Head of caudate nucleus (tissue), 42 donors: ENCODE results near the gene ZG16B.
A peak's percentile ranks its signal among the peaks of the same experiment; 100 is the strongest.

Experiments used
- DNase-seq, 42 donors: peaks; one replicate each; pipeline versions ENCODE4 v3.0.0 to v3.0.0-alpha.2; 2020 to 2021; ENCODE audit warnings: mixed read lengths in 7 of 42
- intact Hi-C: fragments of 100-400 bp; cut with DNase I; formaldehyde crosslinking; loops from one replicate; pipeline ENCODE4 v1.15.0; 2022

Gene ZG16B

DNA sequence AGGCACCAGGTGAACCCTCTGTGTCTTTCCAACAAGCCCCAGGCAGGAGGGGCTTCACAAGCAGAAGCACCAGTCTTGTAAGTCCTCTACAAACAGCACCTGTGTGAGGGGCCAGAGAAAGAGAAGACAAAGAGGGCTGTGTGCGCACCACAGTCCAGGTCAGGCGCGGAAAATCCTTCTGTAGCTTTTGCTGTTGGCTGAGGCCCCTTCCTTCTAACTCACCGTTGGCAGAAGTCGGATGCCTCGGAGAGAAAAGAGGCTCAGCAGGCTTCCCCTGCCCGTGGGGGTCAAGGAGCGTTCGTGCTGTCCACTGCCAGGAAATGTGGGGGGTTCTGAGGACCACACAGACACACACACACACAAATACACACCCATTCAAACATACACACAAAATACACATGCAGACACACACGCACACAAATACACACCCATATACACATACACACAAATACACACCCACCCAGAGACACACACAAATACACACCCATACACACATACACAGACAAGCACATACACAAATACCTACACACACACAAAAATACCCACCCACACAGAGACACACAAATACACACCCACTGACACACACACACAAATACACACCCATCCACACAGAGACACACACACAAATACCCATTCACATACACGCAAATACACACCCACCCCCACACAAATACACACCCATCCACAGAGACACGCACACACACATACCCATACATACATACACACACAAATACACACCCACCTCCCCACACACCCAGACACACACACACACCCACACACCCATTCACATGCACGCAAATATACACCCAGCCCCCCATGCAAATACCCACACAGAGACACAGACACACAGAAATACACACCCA, 6.8 kb downstream of the ZG16B start:
- DNase-seq = no peak
- intact Hi-C loops = no loop called here

DNA sequence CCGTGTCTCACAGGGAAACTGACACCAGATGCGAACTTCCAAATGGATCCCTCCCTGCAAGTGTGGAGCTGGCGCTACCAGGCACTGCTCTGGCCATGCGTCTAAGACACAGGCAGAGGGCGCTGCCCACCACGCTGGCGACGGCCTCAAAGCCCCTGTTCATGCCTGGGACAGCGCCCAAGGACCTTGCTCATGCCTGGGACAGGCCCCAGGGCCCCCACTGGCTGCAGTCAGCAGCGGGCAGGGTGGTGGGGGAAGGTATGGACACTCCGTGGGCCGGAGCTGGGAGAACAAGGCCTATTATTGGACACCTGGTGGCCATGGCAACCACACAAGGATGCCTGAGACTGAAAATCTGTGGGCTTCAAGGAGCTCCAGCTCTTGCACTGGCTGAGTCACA, 8.8 kb downstream of the ZG16B start:
- intact Hi-C loops = no loop called here

DNA sequence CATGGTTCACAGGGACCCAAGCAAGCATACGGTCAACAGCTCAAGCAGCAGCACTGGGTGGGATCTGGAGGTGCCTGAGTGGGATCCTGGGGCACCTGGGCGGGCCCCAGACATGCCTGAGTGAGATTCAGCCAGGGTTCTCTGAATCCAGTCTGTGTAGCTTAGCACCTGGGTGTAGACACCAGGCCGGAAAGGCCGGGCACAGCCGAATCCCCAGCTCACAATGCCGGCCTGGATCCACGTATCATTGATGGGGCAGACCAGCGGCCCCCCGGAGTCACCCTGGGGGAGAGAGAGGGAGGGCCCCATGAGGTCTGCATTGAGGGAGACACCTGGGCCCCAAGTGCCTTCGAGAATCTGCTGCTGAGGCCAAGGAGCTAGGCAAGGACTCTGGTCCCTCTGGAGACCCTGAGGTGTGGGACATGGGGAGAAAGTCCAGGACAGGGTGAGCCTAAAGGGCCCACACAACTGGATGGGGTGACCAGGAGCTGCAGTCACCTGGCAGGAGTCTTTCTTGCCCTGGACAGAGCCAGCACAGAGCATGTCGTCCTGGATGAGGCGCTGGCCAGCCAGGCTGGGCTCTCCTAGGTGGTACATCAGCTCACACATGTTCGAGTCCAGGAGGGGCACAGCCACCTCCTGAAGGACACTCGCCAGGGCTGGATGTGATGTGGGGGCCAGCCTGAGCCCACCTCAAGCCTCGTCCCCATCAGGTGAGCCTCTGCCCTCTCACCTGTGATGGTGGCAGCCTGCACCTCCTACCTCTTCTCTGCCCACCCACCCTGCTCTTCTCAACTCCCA, 9.7 kb downstream of the ZG16B start:
- intact Hi-C loops = no loop called here
- DNase-seq = no peak

More for the DNA sequence above, 8.8 kb downstream of the ZG16B start:
- peak; percentile 39 to 87 (median 70) for DNase-seq

DNA sequence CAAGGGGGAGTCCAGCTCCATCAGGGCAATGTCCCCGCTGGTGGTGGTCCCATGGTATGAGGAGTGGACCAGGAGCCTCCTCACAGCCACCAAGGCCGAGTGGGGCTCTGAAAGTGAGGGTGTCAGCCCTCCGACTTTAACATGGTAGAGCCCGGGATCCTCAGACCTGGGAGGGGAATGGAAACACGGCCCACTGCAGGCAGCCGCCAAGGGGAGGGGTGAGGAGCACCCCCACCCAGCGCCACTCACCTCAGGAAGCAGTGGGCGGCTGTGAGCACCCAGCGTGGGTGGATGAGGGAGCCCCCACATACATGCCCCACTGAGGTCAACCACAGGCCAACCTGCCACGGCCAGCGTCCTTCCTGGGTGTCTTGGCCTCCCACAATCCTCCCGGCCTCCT, 10.8 kb downstream of the ZG16B start:
- DNase-seq = no peak
- intact Hi-C loops = no loop called here

DNA sequence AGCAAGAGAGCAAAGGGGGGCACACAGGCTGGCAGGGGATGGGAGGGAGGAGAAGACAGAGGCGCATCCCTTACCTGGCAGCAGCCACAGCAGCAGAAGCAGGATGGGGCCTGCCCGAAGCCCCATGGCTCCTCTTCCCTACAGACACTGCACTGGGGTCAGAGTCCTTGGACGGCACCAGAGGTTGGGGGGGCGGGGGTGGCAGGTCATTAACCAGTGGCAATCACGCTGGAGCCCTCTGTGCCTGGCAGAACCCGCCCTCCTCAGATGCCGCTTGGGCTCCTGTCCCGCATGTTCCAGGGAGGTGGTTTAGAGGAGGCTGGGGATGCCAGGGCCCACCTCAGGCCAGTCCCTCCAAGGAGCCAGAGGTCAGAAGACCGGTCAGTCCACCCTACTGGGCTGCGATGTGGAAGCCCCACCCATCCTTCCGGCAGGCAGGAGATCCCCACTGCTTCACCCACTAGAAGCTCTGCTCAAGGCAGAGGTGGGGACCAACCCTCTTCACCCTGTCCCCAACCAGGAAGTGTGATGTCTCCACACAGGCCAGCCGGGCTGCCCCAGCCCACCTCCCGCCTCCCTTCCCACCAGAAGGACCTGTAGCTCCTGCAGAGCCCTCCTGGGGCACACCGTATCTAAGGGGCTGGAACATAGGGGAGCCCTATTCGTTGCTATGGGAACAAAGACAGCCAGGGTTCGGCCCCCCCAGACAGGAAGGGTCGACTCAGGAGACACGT, 11.7 kb downstream of the ZG16B start:
- no peak for DNase-seq
- intact Hi-C loops = no loop called here

DNA sequence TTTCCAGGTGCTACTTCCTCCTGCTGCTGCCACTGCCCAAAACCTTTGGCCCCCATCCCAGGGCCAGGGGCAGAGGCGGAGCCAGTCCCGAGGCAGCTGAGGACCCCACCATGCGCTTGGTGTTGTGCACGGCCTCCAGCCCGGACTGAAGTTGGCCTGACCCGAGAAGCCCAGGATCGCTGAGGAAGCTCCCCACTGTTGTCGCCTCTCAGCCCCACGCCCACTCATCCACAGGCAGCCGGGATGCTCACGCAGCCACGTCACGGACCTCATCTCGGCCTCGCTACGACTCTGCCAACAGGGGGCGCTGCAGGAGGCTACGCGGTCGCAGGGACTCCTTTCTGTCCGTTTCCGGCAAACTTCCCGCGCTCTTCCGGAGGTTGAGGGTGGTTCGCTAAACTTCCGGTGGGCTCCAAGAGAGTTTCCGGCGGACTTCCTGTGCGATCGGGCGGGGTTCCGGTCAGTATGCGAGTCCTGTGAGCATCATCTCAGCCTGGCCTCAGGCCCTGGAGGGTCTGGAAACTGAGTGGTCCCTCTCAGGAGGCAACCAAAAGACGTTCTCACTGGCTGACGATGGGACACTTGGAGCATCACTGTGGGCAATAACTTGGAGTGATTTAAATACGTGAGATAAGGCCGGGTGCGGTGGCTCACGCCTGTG, 12.4 kb downstream of the ZG16B start:
- intact Hi-C loops = no loop called here
- DNase-seq = peak in 36 of 42 donors; percentile 4 to 70 (median 32)

DNA sequence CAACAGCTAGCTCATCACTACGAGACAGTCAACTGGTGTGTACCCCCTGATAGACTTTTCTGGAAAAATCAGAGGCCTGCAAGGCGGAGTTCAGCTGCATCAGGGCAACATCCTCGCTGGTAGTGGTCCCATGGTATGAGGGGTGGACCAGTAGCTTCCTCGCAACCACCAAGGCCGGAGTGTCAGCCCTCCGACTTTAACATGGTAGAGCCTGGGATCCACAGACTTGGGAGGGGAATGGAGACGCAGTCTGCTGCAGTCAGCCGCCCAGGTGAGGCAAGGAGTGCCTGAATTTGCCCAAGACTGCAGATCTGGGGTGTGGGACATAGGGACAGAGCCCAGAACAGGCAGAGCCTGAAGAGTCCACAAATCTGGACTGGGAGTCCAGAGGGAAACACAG, 13.4 kb downstream of the ZG16B start:
- no peak for DNase-seq

DNA sequence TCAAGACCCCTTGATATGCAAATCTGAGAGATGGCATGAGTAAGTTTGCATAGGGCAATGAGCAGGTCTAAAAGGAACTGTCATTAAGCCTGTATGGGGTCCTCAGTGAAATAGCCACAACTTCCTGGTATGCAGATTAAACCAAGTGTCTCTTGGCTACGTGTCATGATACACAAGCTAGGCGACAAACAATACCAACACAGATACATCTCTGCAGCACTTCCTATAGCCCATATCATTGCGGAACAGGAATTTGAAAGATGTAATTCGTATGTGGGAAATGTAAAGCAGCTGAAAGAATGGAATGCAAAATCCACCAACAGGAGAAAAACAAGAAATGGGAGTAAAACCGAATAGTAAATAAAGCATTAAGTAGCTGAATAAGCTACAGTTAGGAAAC, 15.0 kb downstream of the ZG16B start:
- no peak for DNase-seq

More for the DNA sequence above, 13.4 kb downstream of the ZG16B start:
- intact Hi-C loops = no loop called here

DNA sequence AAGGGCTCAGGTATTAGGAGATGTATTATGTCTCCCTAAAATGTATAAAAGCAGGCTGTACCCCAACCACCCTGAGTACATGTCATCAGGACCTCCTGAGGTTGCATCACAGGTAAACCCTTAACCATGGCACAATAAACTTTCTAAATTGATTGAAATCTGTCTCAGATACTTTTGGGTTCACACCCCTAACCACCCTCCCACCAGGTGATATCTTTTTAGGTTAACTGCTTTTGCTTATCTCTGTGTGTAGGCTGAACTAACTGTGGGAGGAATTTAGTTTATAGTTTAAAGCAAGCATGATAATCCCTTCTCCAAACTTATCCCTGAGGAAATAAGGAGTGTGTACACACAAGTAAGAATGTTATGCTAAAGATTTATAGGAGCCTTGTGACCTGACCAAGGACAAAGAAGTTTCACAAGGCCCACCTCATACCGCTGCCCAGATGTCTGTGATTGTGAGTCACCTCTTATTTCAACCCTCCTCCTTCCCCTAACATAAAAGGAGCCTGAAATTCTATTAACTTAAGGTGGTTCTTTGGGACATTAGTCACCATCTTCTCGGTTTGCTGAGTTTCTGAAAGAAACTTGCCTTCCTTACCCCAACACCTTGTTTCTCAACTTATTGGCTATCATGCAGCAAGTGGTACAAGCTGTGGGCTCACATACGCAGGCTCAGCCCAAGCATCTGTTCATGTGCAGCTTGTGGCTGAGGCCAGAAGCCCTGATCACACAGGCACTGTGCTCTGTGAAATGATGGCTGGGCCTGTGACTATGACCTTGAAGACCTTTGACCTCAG, 16.6 kb downstream of the ZG16B start:
- intact Hi-C loops = no loop called here
- DNase-seq = no peak

More for the DNA sequence above, 15.0 kb downstream of the ZG16B start:
- intact Hi-C loops = no loop called here

DNA sequence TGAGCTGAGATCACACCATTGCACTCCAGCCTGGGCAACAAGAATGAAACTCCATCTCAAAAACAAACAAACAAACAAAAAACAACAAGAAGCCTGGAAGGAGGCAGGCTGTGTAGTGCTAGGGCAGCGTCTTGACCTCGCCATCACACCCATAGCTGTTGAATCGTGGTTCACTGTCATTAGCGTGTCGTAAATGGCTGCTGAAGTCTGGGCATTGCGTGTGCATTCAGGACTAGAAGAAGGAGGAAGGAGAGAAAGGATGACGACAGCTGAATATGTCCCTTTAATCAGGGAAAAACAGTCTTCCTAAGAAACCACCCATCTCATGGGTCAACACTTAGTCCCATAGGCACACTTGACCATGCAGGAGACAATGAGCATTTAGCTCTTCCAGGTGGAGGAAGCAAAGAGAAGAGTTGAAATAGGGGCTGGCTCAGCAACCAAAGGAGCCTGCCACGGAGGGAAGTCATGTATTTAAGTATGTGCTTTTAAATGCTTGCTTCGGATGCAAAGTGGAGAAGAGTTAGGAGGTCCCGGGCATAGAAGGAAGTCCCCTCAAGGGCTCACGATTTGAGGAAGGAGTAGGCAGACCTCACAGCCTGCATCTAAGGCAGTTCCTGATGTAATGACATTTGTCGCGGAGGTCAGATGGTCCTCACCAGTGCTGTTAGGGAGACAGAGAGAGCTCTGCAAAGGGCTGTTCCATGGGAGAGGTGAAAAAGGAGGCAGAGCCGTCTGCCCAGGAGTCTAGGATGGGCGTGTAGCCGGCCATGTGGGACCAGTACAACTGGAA, 19.0 kb downstream of the ZG16B start:
- intact Hi-C loops = no loop called here
- no peak for DNase-seq

DNA sequence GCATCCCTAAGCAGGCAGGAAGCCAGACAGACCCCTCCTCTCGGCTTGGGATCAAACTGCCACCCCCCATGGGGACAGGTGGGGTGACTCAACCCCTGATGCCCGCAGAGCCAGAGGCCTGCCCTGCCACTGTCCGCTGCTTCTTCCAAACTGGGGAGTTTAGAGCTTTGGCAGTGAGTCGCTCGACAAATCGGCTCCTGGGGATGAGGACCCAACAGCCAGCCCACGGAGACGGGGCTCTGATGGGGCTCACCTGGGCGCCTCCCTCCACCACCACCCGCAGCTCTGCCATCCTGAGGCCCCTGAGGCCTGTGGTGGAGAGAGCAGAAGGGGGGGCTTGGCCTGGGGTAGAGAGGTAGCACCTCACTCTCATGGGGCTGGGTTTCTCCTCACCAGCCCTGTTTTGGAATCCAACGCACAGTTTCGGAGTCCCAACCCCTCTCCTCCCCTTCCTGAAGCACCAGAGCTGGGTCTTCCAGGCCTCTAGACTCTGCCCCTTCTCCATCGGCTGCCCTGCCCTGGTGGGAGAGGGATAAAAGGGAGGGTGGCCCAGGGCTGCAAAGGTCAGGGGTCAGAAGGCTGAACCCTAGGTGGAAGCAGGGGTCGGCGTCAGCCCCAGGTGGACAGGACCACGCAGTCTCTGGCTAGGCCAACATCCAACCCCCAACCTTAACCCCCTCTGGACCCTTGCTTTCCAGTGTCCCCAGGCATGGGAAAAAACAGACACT, 22.1 kb downstream of the ZG16B start:
- intact Hi-C loops = no loop called here
- DNase-seq = no peak

DNA sequence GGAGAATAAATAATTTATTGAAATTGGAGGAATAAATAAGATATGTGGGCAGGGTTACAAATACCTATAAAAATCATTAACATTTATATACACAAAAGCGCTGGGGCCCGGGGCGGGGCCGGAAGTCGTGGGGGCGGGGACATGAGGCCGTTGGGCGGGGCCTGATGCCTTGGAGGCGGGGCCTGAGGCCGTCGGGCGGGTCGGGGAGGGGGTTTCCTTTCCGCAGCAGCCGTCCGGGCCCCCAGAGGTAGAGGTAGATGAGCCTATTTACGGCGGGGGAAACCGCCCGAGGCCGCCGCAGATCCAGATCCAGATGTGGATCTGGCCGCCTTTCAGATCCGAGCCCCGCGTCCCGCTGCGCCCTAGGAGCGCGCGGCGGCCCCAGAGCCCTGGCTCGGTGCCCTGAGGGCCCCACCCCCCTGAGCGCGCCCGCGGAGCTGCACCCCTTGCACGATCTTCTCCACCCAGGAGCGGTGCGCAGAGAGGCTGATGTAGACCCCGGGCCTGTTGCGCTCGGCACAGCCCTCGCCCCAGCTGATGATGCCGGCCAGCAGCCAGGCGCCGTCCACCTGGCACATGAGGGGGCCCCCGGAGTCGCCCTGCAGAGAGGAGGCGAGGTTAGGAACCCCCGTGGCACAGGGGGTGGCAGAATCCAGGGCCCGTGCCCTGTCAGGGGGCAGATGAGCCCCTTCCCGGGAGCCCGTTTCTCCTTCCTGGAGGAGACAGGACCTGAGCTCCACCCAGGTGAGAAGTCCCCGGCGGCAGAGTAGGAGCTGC, 22.8 kb downstream of the ZG16B start:
- intact Hi-C loops = no loop called here
- DNase-seq = no peak

DNA sequence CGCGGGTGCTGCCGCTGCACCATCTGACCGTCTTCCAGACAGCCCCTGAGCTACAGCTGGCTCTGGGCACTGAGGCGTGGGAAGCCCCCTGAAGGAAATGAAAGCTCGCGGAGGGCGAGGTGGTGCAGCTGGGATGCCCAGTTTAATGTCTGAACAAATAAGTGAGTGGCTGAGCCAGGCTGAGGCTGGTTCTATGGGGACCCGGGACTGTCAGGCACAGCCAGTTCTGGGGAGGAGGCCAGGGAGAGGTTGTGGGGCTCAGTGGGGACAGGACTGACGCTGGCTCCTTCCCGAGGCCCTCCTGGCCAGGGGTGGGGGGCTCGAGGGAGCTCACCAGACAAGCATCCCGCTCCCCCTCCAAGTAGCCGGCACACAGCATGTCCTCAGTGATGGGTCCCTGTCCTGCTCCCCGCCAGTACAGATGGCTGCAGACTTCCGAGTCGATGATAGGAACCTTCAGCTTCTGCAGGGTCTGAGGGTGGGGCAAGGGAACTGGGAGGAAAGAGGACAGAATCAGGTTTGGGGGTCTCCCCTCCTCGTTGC, 23.5 kb downstream of the ZG16B start:
- no peak for DNase-seq
- intact Hi-C loops = no loop called here

DNA sequence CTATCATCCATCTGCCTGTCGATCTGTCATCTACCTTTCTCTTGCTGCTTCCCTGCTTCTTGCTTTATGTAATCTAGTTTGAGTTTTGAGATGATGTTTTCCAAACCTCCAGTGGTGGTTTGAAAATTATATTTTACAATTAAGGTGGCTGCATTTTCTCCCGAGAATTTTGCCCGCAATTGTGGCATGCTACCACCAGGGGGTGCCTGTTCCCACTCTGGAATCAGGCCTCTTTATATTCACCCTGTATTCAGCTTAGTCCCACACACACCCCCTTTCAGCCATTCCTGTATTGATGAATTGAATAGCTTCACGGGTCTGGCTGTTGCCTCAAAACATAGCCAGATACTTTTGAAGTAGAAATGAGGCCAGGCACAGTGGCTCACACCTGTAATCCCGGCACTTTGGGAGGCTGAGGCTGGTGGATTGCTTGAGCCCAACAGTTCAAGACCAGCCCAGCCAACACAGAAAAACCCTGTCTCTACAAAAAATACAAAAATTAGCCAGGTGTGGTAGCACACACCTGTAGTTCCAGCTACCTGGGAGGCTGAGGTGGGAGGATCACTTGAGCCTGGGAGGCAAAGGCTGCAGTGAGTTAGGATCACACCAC, 24.7 kb downstream of the ZG16B start:
- intact Hi-C loops = no loop called here
- no peak for DNase-seq

DNA sequence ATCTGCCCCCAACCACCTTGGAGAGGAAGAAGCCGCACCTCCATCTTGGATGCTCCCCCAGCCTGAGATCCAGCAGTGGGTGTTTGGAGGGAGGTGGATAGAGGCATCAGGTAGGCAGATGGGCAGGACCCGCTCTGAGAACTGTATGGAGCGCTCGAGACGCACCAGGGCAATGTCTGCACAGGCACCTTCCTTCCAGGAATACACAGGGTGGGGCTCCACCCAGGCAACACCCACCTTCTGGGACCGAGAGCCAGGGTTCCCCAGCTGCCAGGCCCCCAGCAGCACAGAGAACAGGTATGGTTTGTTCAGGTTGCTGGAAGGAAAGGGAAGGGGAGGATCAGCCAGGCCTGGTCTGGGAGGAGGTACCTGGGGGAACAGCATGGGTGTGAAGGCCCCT, 25.4 kb downstream of the ZG16B start:
- DNase-seq = no peak
- intact Hi-C loops = no loop called here
